ENCODE measurements around the gene DDR1.
A peak's percentile ranks its signal among the peaks of the same experiment; 100 is the strongest.
"Not testable (repeated sequence)": the region's sequence is repeated elsewhere in the genome, so short reads cannot be mapped to it uniquely, and the experiment has no call there.

DDR1 gene

DNA sequence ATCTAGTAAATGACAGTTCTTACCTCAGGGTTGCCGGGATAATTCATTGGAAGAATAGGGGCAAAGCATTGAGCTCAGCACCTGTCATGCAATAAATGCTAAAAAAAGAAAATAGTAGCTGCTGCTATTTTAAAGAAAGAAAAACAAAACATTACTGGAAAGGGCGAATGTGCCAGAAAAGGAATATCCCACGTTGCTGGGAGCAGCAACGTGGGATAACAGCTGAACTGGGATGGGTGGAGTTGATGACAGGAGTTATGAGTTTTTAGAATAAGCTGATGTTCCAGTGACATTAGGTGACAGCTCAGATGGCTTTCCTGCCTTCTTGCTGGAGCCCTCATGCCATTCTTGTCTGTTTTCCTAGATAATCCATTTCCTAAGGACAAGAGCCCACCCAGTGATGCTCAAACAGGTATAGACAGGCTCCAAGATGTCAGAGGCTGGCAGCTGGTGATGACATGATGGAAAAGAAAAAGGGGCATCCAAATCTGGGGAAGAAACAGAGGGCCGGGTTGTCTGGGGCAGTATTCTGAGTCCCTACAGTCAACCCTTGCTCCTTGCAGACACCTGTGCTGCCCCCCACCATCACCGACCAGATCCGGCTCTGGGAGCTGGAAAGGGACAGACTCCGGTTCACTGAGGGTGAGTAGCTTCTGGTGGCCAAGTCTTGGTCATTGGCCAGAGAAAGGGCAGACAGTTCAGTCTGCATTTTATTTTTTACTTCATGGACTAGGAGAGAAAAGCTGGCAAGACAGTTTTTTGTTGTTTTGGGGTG lies 28.6 kb downstream of the DDR1 start:
- H3K36me3 Mint-ChIP-seq, result peaks cover 20% of the 10 kb centered on the region
- peak overlapping the region; percentile 88 for H3K4me3 Mint-ChIP-seq
- no peaks in the 10 kb centered on the region for H3K9me3 Mint-ChIP-seq
- H3K27ac Mint-ChIP-seq, result no peak overlapping the region
- no peaks in the 10 kb centered on the region for H3K27me3 Mint-ChIP-seq
- peaks cover 57% of the 10 kb centered on the region for H3K4me1 Mint-ChIP-seq

- peaks cover 49% of the 10 kb centered on the region for H3K4me1 Mint-ChIP-seq
- H3K9me3 Mint-ChIP-seq, result no peaks in the 10 kb centered on the region
- peak overlapping the region; percentile 88 for H3K4me3 Mint-ChIP-seq
- peak overlapping the region; percentile 35 for H3K27ac Mint-ChIP-seq
- H3K27me3 Mint-ChIP-seq, result no peaks in the 10 kb centered on the region
- peaks cover 22% of the 10 kb centered on the region for H3K36me3 Mint-ChIP-seq
These were observed 29.4 kb downstream of the DDR1 start for GRCh38 chr6:30913721-30914075.

DNA sequence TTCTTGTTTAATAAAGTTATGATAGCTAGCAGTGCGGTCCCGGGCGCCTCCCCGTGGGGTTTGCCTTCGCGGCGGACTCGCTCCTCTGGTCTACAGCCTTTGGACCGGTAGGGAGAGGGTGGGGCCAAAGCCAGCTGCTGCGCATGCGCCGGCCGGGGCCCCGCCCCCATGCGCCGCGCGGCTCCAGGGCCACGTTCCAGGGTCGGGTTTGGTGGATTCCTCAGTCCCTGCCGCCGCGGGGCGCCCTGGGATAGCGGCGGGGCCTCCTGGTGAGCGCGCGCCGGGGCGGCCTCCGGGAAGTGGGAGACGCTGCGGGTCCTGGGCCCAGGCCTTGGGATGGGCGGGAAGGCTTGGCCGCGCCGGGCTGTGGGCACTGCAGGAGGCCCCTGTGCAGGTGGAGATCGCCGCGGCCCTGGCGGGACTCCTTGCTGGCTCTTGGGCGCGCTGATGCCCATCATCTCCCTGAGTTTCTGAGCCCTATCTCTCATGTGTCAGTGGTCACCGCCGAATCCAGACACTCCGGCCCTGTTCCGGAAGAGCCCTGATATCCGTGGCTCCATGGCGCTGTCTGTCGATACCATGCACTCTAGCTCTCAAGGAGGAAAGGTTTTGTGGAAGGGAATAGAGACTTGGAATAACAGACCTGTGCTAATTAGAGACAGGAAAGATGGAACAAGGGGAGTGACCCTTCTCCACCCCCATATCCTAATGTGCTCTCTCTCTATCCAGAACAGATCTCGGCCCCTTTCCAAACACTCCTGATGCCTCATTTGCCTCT lies 29.9 kb downstream of the DDR1 start, which contains the start of gene VARS2:
TSS of gene VARS2 (plus strand) at position 163 of the 778 bp plus-strand sequence. CDS start at position 762, 599 bp downstream.
- H3K27me3 Mint-ChIP-seq, result no peaks in the 10 kb centered on the region
- peaks cover 22% of the 10 kb centered on the region for H3K36me3 Mint-ChIP-seq
- no peaks in the 10 kb centered on the region for H3K9me3 Mint-ChIP-seq
- H3K4me3 Mint-ChIP-seq, result peak within 1 kb of the TSS; percentile 88
- peak within 1 kb of the TSS; percentile 97 for H3K27ac Mint-ChIP-seq
- peaks cover 44% of the 10 kb centered on the region for H3K4me1 Mint-ChIP-seq

DNA sequence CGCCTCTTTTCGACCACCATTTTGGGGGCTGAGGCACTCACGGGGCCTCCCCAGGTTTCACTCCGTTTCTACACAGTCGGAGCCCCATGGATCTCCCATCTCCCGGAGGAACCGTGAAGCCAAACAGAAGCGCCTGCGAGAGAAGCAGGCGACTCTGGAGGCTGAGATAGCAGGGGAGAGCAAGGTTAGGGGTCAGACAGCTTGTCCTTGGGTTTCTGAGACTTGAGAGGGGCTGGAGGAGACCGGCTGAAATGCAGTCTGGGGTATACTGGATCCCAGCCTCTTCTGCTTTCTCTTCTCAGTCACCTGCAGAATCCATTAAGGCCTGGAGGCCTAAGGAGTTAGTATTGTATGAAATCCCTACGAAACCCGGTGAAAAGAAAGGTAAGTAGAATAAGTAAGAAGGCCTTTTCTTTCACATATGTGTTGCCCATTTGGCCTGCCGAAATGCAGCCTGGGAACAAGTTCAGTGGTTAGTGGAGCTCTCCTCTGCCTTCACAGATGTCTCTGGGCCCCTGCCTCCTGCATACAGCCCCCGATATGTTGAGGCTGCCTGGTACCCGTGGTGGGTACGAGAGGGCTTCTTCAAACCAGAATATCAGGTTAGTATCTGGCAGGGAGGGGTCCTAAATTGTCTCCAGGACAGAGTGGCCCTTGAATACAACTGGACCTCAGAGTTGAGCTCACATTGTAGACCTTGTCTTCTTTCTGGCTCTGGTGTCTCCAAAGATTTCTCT lies 30.7 kb downstream of the DDR1 start:
- Mint-ChIP-seq H3K4me3 (peak overlapping the region; percentile 88), H3K27me3 (no peaks in the 10 kb centered on the region), H3K4me1 (peaks cover 42% of the 10 kb centered on the region), H3K9me3 (no peaks in the 10 kb centered on the region), H3K27ac (peak overlapping the region; percentile 97), H3K36me3 (peaks cover 26% of the 10 kb centered on the region)

GRCh38 chr6:30915591-30915946 lies 31.2 kb downstream of the DDR1 start:
- Mint-ChIP-seq H3K4me3 (peak overlapping the region; percentile 88), H3K27me3 (no peaks in the 10 kb centered on the region), H3K4me1 (peaks cover 42% of the 10 kb centered on the region), H3K36me3 (peaks cover 27% of the 10 kb centered on the region), H3K9me3 (no peaks in the 10 kb centered on the region), H3K27ac (no peak overlapping the region)

DNA sequence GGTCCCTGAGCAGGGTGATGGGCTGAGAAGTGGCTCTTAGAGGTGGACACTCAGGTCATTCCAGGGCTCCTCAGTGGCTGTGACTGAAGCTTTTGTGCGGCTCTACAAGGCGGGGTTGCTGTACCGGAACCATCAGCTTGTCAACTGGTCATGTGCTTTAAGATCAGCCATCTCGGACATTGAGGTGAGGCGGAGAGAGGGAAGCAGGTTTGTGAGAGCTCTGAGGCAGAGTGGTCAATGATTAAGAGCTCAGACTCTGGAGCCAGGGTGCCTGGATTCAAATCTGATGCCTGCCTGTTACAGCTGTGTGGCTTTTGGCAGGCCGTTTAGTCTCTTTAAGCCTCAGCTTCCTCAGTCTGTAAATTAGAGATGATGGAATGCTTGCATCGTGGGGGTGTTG lies 32.7 kb downstream of the DDR1 start:
- H3K9me3 Mint-ChIP-seq, result no peaks in the 10 kb centered on the region
- no peak overlapping the region for H3K4me3 Mint-ChIP-seq
- no peaks in the 10 kb centered on the region for H3K27me3 Mint-ChIP-seq
- H3K36me3 Mint-ChIP-seq, result peaks cover 19% of the 10 kb centered on the region
- H3K27ac Mint-ChIP-seq, result no peak overlapping the region
- H3K4me1 Mint-ChIP-seq, result peaks cover 34% of the 10 kb centered on the region

DNA sequence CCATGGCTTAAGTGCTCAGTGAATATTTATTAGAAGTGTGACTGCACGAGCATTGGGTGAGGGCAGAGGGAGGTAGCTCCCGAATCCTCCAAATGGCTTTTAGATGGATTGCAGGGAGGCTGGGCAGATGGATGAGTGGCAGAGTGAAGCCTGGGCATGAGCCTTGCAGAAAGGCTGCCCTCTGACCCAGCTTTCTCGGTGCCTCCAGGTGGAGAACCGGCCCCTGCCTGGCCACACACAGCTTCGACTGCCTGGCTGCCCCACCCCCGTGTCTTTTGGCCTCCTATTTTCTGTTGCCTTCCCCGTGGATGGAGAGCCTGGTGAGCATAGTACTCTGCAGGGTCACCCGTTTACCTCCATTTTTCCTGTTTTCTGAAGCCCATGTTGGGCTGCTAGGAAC lies 33.2 kb downstream of the DDR1 start:
- H3K9me3 Mint-ChIP-seq, result no peaks in the 10 kb centered on the region
- peaks cover 30% of the 10 kb centered on the region for H3K4me1 Mint-ChIP-seq
- H3K27me3 Mint-ChIP-seq, result no peaks in the 10 kb centered on the region
- H3K4me3 Mint-ChIP-seq, result no peak overlapping the region
- peaks cover 16% of the 10 kb centered on the region for H3K36me3 Mint-ChIP-seq
- H3K27ac Mint-ChIP-seq, result no peak overlapping the region

GRCh38 chr6:30918670-30919069 lies 34.4 kb downstream of the DDR1 start:
- Mint-ChIP-seq H3K4me1 (peaks cover 24% of the 10 kb centered on the region), H3K36me3 (peaks cover 15% of the 10 kb centered on the region), H3K27ac (no peak overlapping the region), H3K9me3 (no peaks in the 10 kb centered on the region), H3K4me3 (no peak overlapping the region), H3K27me3 (no peaks in the 10 kb centered on the region)

DNA sequence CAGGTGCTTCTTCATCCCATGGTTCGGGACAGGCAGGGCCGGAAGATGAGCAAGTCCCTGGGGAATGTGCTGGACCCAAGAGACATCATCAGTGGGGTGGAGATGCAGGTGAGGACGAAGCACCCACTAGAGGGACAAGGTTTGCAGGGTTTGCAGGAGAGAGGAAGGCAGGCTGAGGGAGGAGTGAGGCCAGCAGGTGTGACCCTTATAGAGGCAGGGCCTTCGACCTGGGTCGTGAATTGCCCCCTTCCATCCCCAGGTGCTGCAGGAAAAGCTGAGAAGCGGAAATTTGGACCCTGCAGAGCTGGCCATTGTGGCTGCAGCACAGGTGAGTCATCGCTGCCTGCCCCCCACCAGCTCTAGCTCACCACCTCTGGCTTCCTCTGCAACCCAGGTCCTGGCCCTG lies 38.1 kb downstream of the DDR1 start:
- peaks cover 13% of the 10 kb centered on the region for H3K36me3 Mint-ChIP-seq
- H3K9me3 Mint-ChIP-seq, result no peaks in the 10 kb centered on the region
- no peaks in the 10 kb centered on the region for H3K4me1 Mint-ChIP-seq
- no peak overlapping the region for H3K27ac Mint-ChIP-seq
- no peaks in the 10 kb centered on the region for H3K27me3 Mint-ChIP-seq
- no peak overlapping the region for H3K4me3 Mint-ChIP-seq

GRCh38 chr6:30924040-30924627 lies 39.8 kb downstream of the DDR1 start:
- H3K4me1 Mint-ChIP-seq, H3K4me3 Mint-ChIP-seq, H3K27ac Mint-ChIP-seq, H3K27me3 Mint-ChIP-seq, H3K9me3 Mint-ChIP-seq: not testable (repeated sequence)
- H3K36me3 Mint-ChIP-seq, result peaks cover 20% of the 10 kb centered on the region

GRCh38 chr6:30926644-30927043 lies 42.3 kb downstream of the DDR1 start:
- no peak overlapping the region for H3K4me3 Mint-ChIP-seq

GRCh38 chr6:30927080-30927479 lies 42.8 kb downstream of the DDR1 start:
- H3K27ac Mint-ChIP-seq, H3K4me1 Mint-ChIP-seq, H3K4me3 Mint-ChIP-seq, H3K9me3 Mint-ChIP-seq, H3K27me3 Mint-ChIP-seq: not testable (repeated sequence)
- H3K36me3 Mint-ChIP-seq, result peaks cover 15% of the 10 kb centered on the region

More at GRCh38 chr6:30926644-30927043, 42.3 kb downstream of the DDR1 start:
- Mint-ChIP-seq H3K36me3 (peaks cover 15% of the 10 kb centered on the region), H3K4me1 (no peaks in the 10 kb centered on the region), H3K9me3 (no peaks in the 10 kb centered on the region), H3K27me3 (no peaks in the 10 kb centered on the region), H3K27ac (no peak overlapping the region)

GRCh38 chr6:30928677-30929076 lies 44.4 kb downstream of the DDR1 start:
- Mint-ChIP-seq H3K4me3 (no peak overlapping the region), H3K27me3 (no peaks in the 10 kb centered on the region), H3K36me3 (peaks cover 13% of the 10 kb centered on the region), H3K27ac (no peak overlapping the region), H3K4me1 (no peaks in the 10 kb centered on the region), H3K9me3 (no peaks in the 10 kb centered on the region)

DNA sequence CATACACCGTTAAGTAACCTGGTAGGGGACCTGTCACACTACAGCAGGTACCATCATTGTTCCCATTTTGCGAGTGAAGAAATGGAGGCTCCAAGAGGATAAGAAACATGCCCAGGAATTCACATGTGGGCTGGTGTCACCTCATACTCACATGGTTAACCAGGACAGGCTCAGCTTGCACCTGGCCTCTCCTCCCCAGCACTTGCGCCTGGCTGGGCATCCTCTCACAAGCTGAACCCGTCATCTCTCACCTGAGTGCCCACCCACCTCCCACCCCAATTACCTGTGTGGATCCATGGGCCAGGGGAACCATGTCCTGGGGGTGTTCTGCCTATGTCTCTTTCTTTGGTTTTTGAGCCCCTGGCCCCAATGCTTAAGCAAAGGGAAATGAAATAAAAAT lies 46.2 kb downstream of the DDR1 start:
- H3K4me3 Mint-ChIP-seq, result no peak overlapping the region
- H3K36me3 Mint-ChIP-seq, result peaks cover 13% of the 10 kb centered on the region
- no peaks in the 10 kb centered on the region for H3K27me3 Mint-ChIP-seq
- H3K9me3 Mint-ChIP-seq, result no peaks in the 10 kb centered on the region
- peak overlapping the region; percentile 59 for H3K27ac Mint-ChIP-seq
- peaks cover 7% of the 10 kb centered on the region for H3K4me1 Mint-ChIP-seq

GRCh38 chr6:30931272-30931671 lies 47.0 kb downstream of the DDR1 start:
- H3K4me3 Mint-ChIP-seq, result no peak overlapping the region
- peaks cover 7% of the 10 kb centered on the region for H3K4me1 Mint-ChIP-seq
- H3K36me3 Mint-ChIP-seq, result peaks cover 13% of the 10 kb centered on the region
- no peaks in the 10 kb centered on the region for H3K27me3 Mint-ChIP-seq
- H3K9me3 Mint-ChIP-seq, result no peaks in the 10 kb centered on the region
- no peak overlapping the region for H3K27ac Mint-ChIP-seq

Data from activated naive CD4-positive, alpha-beta T cell treated with anti-CD3 and anti-CD28 coated beads, Interleukin-2, amount 50 U/mL, for 24 hours (primary cell).